ENCODE measurements around the gene S100A3. TPM values are rescaled to one million over a fixed set of nuclear protein-coding genes. Genes with fewer than 3 reads are reported as not detected.

S100A3 gene
- total and polyA plus RNA-seq, 2 of the 13 experiments (the other 11 are each of a cell fraction or from before 2014, with no cell fraction given) = 2.5 to 4.5 TPM

DNA sequence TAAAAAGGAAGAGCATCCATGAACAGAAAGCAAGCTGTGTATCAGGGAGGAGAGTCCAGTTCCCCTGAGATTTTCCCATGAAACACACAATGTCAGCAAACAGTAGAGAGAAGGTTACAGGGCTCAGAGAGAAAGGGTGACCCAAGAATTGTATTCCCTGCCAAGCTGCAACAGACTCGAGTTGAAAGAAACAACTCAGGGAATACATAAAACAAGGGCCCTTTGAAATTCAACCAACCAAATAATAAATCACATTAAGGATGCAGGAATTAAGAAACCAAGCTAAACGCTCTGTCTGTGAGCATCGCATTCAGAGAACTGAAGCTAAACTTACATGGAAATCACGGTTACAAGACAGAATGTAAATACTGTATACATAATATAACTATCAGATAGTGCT is 43.7 kb upstream of the S100A3 start (continued):
- TF ChIP-seq ESRRA (CRISPR knock-in tag; IDR thresholded peaks at IDR 0.05; ENCODE audit: low read depth) (no peak), YEATS2 (CRISPR knock-in tag; IDR thresholded peaks at IDR 0.05; ENCODE audit: borderline replicate concordance) (no peak)

GRCh38 chr1:153588482-153588881 is 39.4 kb upstream of the S100A3 start:
- H3K4me3 ChIP-seq (replicated peaks in 1 of 3; ENCODE audit: insufficient read depth in 1 of 3, low read depth in 2 of 3, low read length in 3 of 3) = no peak overlapping the region
- WGBS (ENCODE audit: low lambda C conversion rate) = 48% methylated on average over 2 of the region's 2 CpGs
- intact Hi-C loops (cut with micrococcal nuclease; ENCODE audit: unreplicated experiment) (no loop called here), in situ Hi-C loops (cut with HindIII; ENCODE audit: extremely low pct_ligation_motif_present, low pct_unique_long_range_greater_than_20kb) (no loop called here)
- no peak overlapping the region for H3K9ac ChIP-seq (ENCODE audit: insufficient read depth, low read depth, low read length)
- no peaks in the 10 kb centered on the region for H3K79me2 ChIP-seq (ENCODE audit: insufficient read depth, low read length)
- H3K36me3 ChIP-seq (replicated peaks in 1 of 2; ENCODE audit: control insufficient read depth in 1 of 2, insufficient read depth in 2 of 2, low read length in 2 of 2) = no peaks in the 10 kb centered on the region
- no peak overlapping the region for H3K27ac ChIP-seq (ENCODE audit: extremely low read length, insufficient read depth, low read length)
- H2AFZ ChIP-seq (ENCODE audit: low read length) = no peak overlapping the region
- H3K4me2 ChIP-seq (ENCODE audit: low read depth, low read length) = no peak overlapping the region
- ATAC-seq (no peak), FAIRE-seq (no peak), DNase-seq (ENCODE audit: low spot score) (no peak)
- TF ChIP-seq ZSCAN30 (CRISPR knock-in tag; IDR thresholded peaks at IDR 0.05) (no peak), HOXA9 (CRISPR knock-in tag; IDR thresholded peaks at IDR 0.05; ENCODE audit: borderline replicate concordance) (no peak), PATZ1 (CRISPR knock-in tag; IDR thresholded peaks at IDR 0.05) (no peak), KLF9 (CRISPR knock-in tag; IDR thresholded peaks at IDR 0.05; ENCODE audit: low read depth) (no peak), RFX5 (IDR thresholded peaks at IDR 0.05; ENCODE audit: low read depth, low read length) (no peak), NR2F2 (IDR thresholded peaks at IDR 0.05; ENCODE audit: borderline replicate concordance, low read depth) (no peak), KDM3A (CRISPR knock-in tag; IDR thresholded peaks at IDR 0.05; ENCODE audit: low read depth) (no peak), ZNF609 (CRISPR knock-in tag; IDR thresholded peaks at IDR 0.05; ENCODE audit: borderline replicate concordance) (no peak), NFE2L2 (IDR thresholded peaks at IDR 0.05; ENCODE audit: low read length) (no peak), ZC3H4 (CRISPR knock-in tag; IDR thresholded peaks at IDR 0.05; ENCODE audit: borderline replicate concordance) (no peak)
- TF ChIP-seq, protein P1, sequence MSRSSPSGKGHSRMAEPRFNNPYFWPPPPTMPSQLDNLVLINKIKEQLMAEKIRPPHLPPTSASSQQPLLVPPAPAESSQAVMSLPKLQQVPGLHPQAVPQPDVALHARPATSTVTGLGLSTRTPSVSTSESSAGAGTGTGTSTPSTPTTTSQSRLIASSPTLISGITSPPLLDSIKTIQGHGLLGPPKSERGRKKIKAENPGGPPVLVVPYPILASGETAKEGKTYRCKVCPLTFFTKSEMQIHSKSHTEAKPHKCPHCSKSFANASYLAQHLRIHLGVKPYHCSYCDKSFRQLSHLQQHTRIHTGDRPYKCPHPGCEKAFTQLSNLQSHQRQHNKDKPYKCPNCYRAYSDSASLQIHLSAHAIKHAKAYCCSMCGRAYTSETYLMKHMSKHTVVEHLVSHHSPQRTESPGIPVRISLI (CRISPR knock-in tag; IDR thresholded peaks at IDR 0.05; ENCODE audit: borderline replicate concordance) = no peak
- TF ChIP-seq, protein P2, sequence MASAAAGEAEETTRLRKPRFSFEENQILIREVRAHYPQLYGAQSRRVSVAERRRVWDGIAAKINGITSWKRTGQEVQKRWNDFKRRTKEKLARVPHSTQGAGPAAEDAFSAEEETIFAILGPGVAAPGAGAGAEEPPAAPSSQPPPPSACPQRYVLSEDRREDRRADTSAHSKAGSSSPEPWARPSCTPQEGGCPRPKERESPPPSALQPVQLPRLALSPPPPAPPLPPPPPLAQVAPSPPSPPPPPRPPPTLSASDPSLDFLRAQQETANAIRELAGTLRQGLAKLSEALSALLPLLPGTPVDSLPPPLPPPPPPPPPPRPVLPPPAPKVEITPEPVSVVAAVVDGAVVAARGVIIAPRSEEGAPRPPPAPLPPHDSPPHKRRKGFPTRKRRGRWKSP (CRISPR knock-in tag; IDR thresholded peaks at IDR 0.05) = no peak
- H3K9me3 ChIP-seq (ENCODE audit: low read length) = no peaks in the 10 kb centered on the region
- H3K4me1 ChIP-seq (ENCODE audit: insufficient read depth, low read length) = no peaks in the 10 kb centered on the region
- H4K20me1 ChIP-seq (ENCODE audit: insufficient read depth, low read length) = no peaks in the 10 kb centered on the region
- BruUV-seq (replicated peaks) = no TSS peak
- ChIA-PET CTCF (ENCODE audit: low intra/inter-chr PET ratio, low total read pairs) (no interaction called here), POLR2A (interaction anchor here (0.7 kb wide), 1 partner anchor 14 kb away, joined by 3 read pairs; no protein-coding TSS in a partner anchor)
- H3K27me3 ChIP-seq (ENCODE audit: control insufficient read depth in 1 of 2, insufficient read depth in 2 of 2, low read length in 2 of 2) = 0 out of 5 replicates have a peak, but pooled peaks cover 1 to 3% of the 10 kb centered on the region in 2 experiments

Measured in HepG2 (cell line).